Mesendoderm (in vitro differentiated cells): Measurements from ENCODE around the gene PIEZO1.

Experiments used
- DNase-seq: peaks from one replicate; pipeline ENCODE4 v3.0.0; 2013
- H2AK5ac ChIP-seq: 2 replicates; pipeline ENCODE4 v1.6.1; 2013; ENCODE audit warnings: low read length, inconsistent platforms
- H2BK120ac ChIP-seq: 2 replicates; pipeline ENCODE4 v1.6.1; 2013; ENCODE audit warnings: low read depth, mild to moderate bottlenecking, low read length, moderate library complexity, mixed read lengths
- H2BK15ac ChIP-seq: replicated peaks from 2 replicates; pipeline ENCODE4 v1.6.1; 2013; ENCODE audit warnings: low read depth, mild to moderate bottlenecking, moderate library complexity
- H2BK5ac ChIP-seq: 2 replicates; pipeline ENCODE4 v1.6.1; 2013; ENCODE audit warnings: low read length, inconsistent platforms
- H3K18ac ChIP-seq: 2 replicates; pipeline ENCODE4 v1.6.1; 2013; ENCODE audit warnings: mild to moderate bottlenecking, low read length, mixed read lengths
- H3K23ac ChIP-seq: one replicate; pipeline ENCODE4 v1.6.1; 2013; ENCODE audit warnings: low read length
- H3K27ac ChIP-seq: 2 replicates; pipeline ENCODE4 v1.5.1; 2013; ENCODE audit warnings: low read depth, mild to moderate bottlenecking, inconsistent platforms, low read length, moderate library complexity
- H3K27me3 ChIP-seq: 2 replicates; pipeline ENCODE4 v1.6.1; 2013; ENCODE audit warnings: low read length, control low read depth, mild to moderate bottlenecking, inconsistent platforms; ENCODE audit not compliant: insufficient read depth, poor library complexity
- H3K36me3 ChIP-seq: 2 replicates; pipeline ENCODE4 v1.6.1; 2013; ENCODE audit warnings: low read length, inconsistent platforms; ENCODE audit not compliant: control insufficient read depth, insufficient read depth
- H3K4ac ChIP-seq: one replicate; pipeline ENCODE4 v1.6.1; 2013; ENCODE audit warnings: low read depth, mild to moderate bottlenecking, low read length, moderate library complexity
- H3K4me1 ChIP-seq: 2 replicates; pipeline ENCODE4 v1.6.1; 2013; ENCODE audit warnings: low read depth, low read length, inconsistent platforms; ENCODE audit not compliant: control insufficient read depth
- H3K4me2 ChIP-seq: 2 replicates; pipeline ENCODE4 v1.6.1; 2013; ENCODE audit warnings: low read length
- H3K4me3 ChIP-seq: 2 replicates; pipeline ENCODE4 v1.5.1; 2013; ENCODE audit warnings: mild to moderate bottlenecking, low read length
- H3K56ac ChIP-seq: one replicate; pipeline ENCODE4 v1.6.1; 2013; ENCODE audit warnings: low read length
- H3K79me1 ChIP-seq: 2 replicates; pipeline ENCODE4 v1.6.1; 2013; ENCODE audit warnings: low read length, inconsistent platforms
- H3K79me2 ChIP-seq: 2 replicates; pipeline ENCODE4 v1.6.1; 2013; ENCODE audit warnings: mild to moderate bottlenecking, low read length; ENCODE audit not compliant: control insufficient read depth, insufficient read depth
- H3K9ac ChIP-seq: 2 replicates; pipeline ENCODE4 v1.6.1; 2013; ENCODE audit warnings: low read length, inconsistent platforms
- H4K5ac ChIP-seq: one replicate; pipeline ENCODE4 v1.6.1; 2013; ENCODE audit warnings: low read length
- H4K8ac ChIP-seq: one replicate; pipeline ENCODE4 v1.6.1; 2013; ENCODE audit warnings: low read depth, mild to moderate bottlenecking, control low read depth, low read length, moderate library complexity
- WGBS: extraction: QIAGEN DNeasy Blood & Tissue Kit; methylation state at CpG from one replicate; pipeline ENCODE4 v1.1.7; 2013; ENCODE audit warnings: low lambda C conversion rate, missing lambda C conversion rate; ENCODE audit not compliant: insufficient coverage; ENCODE audit errors: extremely low coverage; 5-methylcytosine and 5-hydroxymethylcytosine counted together

Gene PIEZO1

DNA sequence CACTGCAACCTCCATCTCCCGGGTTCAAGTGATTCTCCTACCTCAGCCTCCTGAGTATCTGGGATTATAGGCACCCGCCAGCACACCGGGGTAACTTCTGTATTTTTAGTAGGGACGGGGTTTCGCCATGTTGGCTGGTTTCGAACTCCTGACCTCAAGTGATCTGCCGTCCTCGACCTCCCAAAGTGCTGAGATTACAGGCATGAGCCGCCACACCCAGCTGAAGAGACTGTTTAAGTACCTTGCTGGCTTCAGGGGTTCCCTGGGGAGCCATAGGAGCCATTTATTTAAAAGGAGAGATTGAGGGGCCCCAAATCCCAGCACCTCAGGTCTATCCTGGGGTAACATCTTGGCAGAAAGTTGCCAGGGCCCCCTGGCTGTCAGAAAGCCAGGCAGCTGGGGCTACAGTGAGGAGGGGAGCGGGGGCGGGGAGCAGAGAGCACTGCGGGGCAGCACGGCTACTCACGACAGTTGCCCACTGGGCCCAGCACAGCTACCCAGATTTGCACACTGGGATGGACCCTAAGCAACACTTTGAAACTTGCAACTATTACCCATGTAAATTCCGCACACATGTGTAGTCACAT, 100.4 kb downstream of the PIEZO1 start:
- Histone ChIP-seq H2BK5ac (no peak overlapping the region), H4K8ac (no peak overlapping the region), H3K27me3 (peaks cover 2% of the 10 kb centered on the region), H3K18ac (no peak overlapping the region), H3K23ac (no peak overlapping the region), H2BK120ac (no peak overlapping the region), H3K79me1 (no peaks in the 10 kb centered on the region), H3K79me2 (no peaks in the 10 kb centered on the region), H3K4me2 (no peak overlapping the region), H3K56ac (no peak overlapping the region), H3K4ac (no peak overlapping the region), H3K36me3 (no peaks in the 10 kb centered on the region), H3K27ac (no peak overlapping the region), H3K4me1 (no peaks in the 10 kb centered on the region), H4K5ac (no peak overlapping the region), H2AK5ac (no peak overlapping the region), H3K4me3 (no peak overlapping the region), H2BK15ac (no peak overlapping the region), H3K9ac (no peak overlapping the region)
- no CpG with 5 or more reads among the region's 15 CpGs for WGBS
- DNase-seq, result no peak

DNA sequence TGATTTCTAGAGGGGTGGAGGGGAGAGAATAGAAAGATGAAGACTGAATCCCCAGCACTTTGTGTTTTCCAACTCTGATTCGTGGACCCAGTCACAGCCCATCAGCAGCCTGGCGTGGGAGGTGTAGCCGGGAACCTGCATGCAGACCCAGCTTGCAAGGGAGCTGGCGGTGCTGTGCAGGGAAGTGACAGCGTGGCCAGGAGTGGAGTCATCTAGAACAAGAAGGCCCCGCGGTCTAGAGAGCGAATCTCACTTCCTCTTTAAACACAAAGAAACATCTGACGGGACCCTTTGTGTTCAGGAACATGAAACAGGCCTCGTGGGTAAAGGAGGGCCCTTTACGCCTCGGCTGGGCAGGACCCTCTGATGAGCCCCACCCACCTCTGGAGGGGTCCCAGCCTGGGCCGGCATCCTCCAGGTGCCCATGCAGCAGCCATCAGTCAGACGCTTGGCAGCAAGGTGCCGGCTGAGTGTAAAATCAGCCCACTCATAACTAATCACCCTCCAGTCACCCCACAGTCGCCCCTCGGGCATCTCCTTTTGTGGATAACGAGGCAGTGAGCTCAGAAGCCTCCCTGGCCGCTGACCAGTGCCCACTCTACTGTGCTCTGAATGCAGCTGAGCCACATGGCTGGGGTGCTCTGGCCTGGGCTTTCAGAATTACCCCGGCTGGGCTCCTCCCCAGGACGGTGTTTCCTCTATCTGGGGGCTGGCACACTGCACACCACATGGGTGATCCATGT, 103.1 kb downstream of the PIEZO1 start:
- Histone ChIP-seq H3K79me1 (no peaks in the 10 kb centered on the region), H3K27ac (no peak overlapping the region), H2BK120ac (no peak overlapping the region), H4K8ac (no peak overlapping the region), H3K27me3 (peaks cover under 1% of the 10 kb centered on the region), H3K4me2 (no peak overlapping the region), H2BK5ac (no peak overlapping the region), H2AK5ac (no peak overlapping the region), H3K56ac (no peak overlapping the region), H3K4ac (no peak overlapping the region), H3K36me3 (no peaks in the 10 kb centered on the region), H3K4me3 (no peak overlapping the region), H3K9ac (no peak overlapping the region), H2BK15ac (no peak overlapping the region), H3K23ac (no peak overlapping the region), H3K18ac (no peak overlapping the region), H4K5ac (no peak overlapping the region), H3K79me2 (no peaks in the 10 kb centered on the region), H3K4me1 (no peaks in the 10 kb centered on the region)
- DNase-seq, result no peak
- no CpG with 5 or more reads among the region's 21 CpGs for WGBS

DNA sequence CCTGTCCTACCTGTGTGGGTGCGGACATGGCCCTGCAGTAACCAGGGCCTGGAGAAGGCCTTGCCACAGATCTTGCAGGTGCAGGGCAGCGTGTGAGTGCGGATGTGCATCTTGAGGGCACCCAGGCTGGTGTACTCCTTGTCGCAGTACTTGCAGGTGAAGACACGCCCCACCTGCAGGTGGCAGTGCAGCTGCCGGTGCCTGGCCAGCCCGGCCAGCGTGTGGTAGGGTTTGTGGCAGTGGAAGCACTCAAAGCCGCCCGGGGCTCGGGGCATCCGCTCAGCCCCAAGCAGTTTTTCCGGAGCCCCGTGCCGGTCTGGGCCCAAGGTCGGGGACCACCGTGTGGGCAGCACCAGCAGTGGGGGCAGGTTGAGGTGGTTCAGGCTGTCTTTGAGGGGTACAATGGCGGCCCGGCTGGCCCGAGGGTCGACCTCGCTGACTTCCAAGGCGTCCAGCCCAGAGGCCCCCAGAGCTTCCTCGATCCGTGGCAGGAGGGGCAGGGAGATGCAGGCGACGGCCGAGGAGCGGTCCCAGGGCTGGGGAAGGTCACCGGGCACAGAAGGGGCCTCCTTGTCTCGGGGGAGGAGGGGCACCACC, 103.8 kb downstream of the PIEZO1 start:
- Histone ChIP-seq H2BK15ac (no peak overlapping the region), H2BK5ac (no peak overlapping the region), H3K4ac (no peak overlapping the region), H3K79me1 (no peaks in the 10 kb centered on the region), H3K9ac (no peak overlapping the region), H3K27me3 (no peaks in the 10 kb centered on the region), H2AK5ac (no peak overlapping the region), H2BK120ac (no peak overlapping the region), H3K56ac (no peak overlapping the region), H3K18ac (no peak overlapping the region), H4K5ac (no peak overlapping the region), H3K4me3 (no peak overlapping the region), H3K4me1 (no peaks in the 10 kb centered on the region), H3K36me3 (no peaks in the 10 kb centered on the region), H4K8ac (no peak overlapping the region), H3K27ac (no peak overlapping the region), H3K4me2 (no peak overlapping the region), H3K79me2 (no peaks in the 10 kb centered on the region), H3K23ac (no peak overlapping the region)
- DNase-seq, result peak; percentile 49
- no CpG with 5 or more reads among the region's 31 CpGs for WGBS

DNA sequence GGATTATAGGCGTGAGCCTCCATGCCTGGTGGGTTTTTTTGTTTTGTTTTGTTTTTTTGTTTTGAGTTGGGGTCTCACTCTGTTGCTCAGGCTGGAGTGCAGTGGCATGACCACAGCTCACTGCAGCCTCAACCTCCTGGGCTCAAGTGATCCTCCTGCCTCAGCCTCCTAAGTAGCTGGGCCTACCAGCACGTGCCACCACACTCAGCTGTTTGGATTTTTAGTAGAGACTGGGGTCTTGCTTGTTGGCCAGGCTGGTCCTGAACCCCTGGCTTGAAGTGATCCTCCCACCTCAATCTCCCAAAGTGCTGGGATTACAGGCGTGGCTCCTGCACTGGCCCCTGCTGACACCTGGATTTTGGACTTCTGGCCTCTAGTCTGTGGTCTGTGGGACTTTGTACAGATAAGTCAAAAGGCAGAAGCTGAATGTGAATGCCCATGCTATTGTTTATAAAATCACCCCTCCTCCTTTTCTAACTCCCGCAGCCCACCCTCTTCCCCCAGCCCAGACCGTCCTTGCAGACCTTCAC, 104.4 kb downstream of the PIEZO1 start:
- Histone ChIP-seq H3K4me1 (no peaks in the 10 kb centered on the region), H3K18ac (no peak overlapping the region), H2BK15ac (no peak overlapping the region), H3K79me2 (no peaks in the 10 kb centered on the region), H3K4ac (no peak overlapping the region), H3K4me2 (no peak overlapping the region), H3K4me3 (no peak overlapping the region), H4K8ac (no peak overlapping the region), H2AK5ac (no peak overlapping the region), H3K56ac (no peak overlapping the region), H3K79me1 (no peaks in the 10 kb centered on the region), H3K27ac (no peak overlapping the region), H4K5ac (no peak overlapping the region), H3K23ac (no peak overlapping the region), H3K27me3 (no peaks in the 10 kb centered on the region), H3K9ac (no peak overlapping the region), H2BK120ac (no peak overlapping the region), H3K36me3 (no peaks in the 10 kb centered on the region), H2BK5ac (no peak overlapping the region)
- no peak for DNase-seq
- no CpG with 5 or more reads among the region's 5 CpGs for WGBS

DNA sequence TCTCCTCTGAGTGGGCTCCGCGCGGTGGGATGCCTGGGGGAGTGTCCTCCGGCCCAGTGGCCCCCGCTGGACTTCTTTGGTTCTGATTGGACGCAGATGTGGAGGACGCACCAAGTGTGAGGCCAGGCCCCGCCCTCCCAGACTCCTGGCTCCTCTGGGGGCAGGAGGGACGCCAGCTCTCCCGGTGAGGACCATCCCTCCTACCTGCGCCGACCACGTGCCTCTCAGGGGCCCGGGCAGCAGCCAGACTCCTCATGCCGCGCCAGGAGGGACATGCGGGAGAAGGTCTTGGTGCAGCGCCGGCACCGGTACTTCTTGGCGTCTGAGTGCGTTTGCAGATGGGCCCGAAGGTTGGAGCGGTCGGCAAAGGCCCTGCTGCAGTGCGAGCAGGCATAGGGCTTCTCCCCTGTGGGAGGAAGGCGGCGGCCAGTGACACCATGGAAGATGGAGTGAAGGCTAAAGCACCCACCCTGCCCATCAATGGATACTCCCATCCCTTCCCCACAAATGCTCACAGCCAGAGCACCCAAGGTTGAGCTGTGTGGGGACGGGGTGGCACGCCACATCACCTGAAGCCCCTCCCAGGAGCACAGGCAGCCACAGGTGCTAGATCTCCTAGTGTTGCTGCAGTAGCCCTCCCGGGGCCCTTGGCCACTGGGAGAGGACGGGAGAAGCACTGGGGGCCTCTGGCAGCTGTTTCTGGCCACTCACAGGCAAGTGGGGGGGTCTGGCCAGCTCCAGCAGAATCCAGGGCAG, 106.6 kb downstream of the PIEZO1 start:
- no CpG with 5 or more reads among the region's 32 CpGs for WGBS
- DNase-seq, result no peak

More for the DNA sequence above, 106.6 kb downstream of the PIEZO1 start:
- H3K4ac ChIP-seq, result no peak overlapping the region
- no peaks in the 10 kb centered on the region for H3K79me1 ChIP-seq
- no peak overlapping the region for H2AK5ac ChIP-seq
- no peaks in the 10 kb centered on the region for H3K79me2 ChIP-seq
- no peak overlapping the region for H4K5ac ChIP-seq
- H3K18ac ChIP-seq, result no peak overlapping the region
- H2BK120ac ChIP-seq, result no peak overlapping the region
- H2BK5ac ChIP-seq, result no peak overlapping the region
- no peak overlapping the region for H3K23ac ChIP-seq
- no peaks in the 10 kb centered on the region for H3K27me3 ChIP-seq
- no peak overlapping the region for H3K56ac ChIP-seq
- H3K4me3 ChIP-seq, result no peak overlapping the region
- H3K36me3 ChIP-seq, result no peaks in the 10 kb centered on the region
- H4K8ac ChIP-seq, result no peak overlapping the region
- H3K4me1 ChIP-seq, result no peaks in the 10 kb centered on the region
- no peak overlapping the region for H2BK15ac ChIP-seq
- H3K4me2 ChIP-seq, result no peak overlapping the region
- no peak overlapping the region for H3K9ac ChIP-seq
- no peak overlapping the region for H3K27ac ChIP-seq
